ENCODE measurements around the gene TMEM39B.
"Not testable (repeated sequence)": the region's sequence is repeated elsewhere in the genome, so short reads cannot be mapped to it uniquely, and the experiment has no call there.

DNA sequence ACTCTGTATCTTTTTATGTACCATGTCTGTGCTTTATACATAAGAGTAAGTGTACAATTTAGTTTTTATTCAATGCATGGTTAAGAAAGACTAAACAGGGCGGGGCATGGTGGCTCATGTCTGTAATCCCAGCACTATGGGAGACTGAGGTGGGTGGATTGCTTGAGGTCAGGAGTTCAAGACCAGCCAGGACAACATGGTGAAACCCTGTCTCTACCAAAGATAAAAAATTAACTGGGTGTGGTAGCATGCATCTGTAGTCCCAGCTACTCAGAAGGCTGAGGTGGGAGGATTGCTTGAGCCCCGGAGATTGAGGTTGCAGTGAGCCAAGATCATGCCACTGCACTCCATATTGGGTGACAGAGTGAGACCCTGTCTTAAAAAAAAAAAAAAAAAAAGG is 50.6 kb downstream of the TMEM39B start:
- TF ChIP-seq, protein P1, sequence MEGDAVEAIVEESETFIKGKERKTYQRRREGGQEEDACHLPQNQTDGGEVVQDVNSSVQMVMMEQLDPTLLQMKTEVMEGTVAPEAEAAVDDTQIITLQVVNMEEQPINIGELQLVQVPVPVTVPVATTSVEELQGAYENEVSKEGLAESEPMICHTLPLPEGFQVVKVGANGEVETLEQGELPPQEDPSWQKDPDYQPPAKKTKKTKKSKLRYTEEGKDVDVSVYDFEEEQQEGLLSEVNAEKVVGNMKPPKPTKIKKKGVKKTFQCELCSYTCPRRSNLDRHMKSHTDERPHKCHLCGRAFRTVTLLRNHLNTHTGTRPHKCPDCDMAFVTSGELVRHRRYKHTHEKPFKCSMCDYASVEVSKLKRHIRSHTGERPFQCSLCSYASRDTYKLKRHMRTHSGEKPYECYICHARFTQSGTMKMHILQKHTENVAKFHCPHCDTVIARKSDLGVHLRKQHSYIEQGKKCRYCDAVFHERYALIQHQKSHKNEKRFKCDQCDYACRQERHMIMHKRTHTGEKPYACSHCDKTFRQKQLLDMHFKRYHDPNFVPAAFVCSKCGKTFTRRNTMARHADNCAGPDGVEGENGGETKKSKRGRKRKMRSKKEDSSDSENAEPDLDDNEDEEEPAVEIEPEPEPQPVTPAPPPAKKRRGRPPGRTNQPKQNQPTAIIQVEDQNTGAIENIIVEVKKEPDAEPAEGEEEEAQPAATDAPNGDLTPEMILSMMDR (IDR thresholded peaks at IDR 0.05; ENCODE audit: poor library complexity, severe bottlenecking): not testable (repeated sequence)
- not testable (repeated sequence) for TF ChIP-seq EZH2 (IDR thresholded peaks at IDR 0.05; ENCODE audit: borderline replicate concordance, insufficient read depth, low read length, poor library complexity, severe bottlenecking); POLR2AphosphoS5 (IDR thresholded peaks at IDR 0.05)
- TF ChIP-seq, protein P2, sequence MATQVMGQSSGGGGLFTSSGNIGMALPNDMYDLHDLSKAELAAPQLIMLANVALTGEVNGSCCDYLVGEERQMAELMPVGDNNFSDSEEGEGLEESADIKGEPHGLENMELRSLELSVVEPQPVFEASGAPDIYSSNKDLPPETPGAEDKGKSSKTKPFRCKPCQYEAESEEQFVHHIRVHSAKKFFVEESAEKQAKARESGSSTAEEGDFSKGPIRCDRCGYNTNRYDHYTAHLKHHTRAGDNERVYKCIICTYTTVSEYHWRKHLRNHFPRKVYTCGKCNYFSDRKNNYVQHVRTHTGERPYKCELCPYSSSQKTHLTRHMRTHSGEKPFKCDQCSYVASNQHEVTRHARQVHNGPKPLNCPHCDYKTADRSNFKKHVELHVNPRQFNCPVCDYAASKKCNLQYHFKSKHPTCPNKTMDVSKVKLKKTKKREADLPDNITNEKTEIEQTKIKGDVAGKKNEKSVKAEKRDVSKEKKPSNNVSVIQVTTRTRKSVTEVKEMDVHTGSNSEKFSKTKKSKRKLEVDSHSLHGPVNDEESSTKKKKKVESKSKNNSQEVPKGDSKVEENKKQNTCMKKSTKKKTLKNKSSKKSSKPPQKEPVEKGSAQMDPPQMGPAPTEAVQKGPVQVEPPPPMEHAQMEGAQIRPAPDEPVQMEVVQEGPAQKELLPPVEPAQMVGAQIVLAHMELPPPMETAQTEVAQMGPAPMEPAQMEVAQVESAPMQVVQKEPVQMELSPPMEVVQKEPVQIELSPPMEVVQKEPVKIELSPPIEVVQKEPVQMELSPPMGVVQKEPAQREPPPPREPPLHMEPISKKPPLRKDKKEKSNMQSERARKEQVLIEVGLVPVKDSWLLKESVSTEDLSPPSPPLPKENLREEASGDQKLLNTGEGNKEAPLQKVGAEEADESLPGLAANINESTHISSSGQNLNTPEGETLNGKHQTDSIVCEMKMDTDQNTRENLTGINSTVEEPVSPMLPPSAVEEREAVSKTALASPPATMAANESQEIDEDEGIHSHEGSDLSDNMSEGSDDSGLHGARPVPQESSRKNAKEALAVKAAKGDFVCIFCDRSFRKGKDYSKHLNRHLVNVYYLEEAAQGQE (IDR thresholded peaks at IDR 0.05; ENCODE audit: borderline replicate concordance): not testable (repeated sequence)
